NCI-H146 treated with DMSO at 0.1 percent for 48 hours (cell line): Measurements from ENCODE around the gene TXNDC11.

ENCODE experiments used
- DNase-seq: peaks from one replicate; lab custom pipeline; 2025; ENCODE audit not compliant: unreplicated experiment; lab: John Stamatoyannopoulos, UW

Gene TXNDC11

GRCh38 chr16:11722468-11722808 is 20.2 kb downstream of the TXNDC11 start:
- DNase-seq: no peak

DNA sequence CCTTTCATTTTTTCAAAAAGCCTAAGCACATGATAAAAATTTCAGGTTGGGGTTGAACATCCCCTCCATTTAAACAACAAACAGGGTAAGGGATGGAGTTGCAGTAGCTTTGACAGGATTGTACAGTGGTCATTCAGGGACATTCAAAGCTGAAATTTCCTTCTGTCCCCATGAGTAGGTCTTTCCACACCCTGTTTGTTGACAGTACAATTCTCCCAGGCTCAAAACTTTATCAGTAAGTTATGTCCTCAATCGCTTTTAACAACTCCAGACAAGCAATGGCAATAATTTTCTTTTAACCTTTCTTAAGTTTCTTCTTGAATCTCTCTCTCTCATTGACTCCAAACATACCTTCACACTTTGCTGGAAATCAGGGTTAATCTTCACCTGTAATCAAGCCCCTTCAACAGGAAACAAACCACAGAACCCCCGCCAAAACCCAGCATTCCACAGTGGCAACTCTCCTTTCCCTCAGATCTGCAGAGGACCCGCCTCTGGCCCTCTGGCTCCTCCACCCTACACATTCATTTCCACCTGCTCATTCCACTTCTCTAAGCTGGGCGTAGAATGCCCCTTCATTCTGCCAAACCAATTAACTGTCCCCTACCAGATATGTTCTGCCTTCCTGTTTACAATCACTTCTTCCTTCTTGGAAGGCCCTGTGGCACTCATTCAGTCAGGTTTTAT is 20.7 kb downstream of the TXNDC11 start:
- no peak for DNase-seq

GRCh38 chr16:11719762-11720161 is 22.9 kb downstream of the TXNDC11 start:
- no peak for DNase-seq

DNA sequence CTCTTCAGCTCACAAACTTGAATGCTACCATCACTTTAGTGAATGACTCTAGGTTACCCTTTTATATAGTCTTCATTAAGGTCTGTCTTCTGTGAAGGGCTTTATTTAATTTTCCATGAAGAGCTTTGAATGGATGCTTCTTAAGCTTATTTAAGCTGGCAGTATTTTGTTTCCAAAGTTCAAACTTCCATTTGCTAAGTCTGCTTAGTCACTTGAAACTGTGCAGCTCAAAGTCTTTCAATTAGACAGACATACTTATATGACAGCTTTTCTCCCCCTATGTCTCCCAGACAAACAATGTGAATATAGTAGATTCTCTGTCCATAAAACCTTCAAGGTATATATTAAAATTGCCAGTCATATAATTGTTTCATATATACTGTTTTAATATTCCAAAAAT is 23.5 kb downstream of the TXNDC11 start:
- DNase-seq: no peak

DNA sequence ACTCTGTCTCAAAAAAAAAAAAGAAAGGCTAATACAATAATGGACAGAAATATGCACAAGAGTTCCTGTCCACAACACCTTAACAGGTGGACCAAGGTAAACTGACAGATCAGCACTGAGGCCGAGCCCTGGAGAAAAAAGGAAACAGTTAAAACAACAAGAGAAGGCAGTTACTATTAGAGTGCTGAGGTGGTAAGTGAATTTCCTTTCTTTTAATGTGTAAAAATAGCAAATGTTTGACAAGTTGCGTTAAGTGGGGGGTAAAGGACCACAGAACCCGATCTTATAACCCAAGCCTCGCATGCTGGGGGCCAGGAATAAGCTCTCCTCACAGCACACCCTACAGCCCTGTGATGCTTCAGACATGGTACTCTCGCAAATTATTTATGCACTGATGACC is 24.8 kb downstream of the TXNDC11 start:
- no peak for DNase-seq

GRCh38 chr16:11716336-11716735 is 26.3 kb downstream of the TXNDC11 start:
- no peak for DNase-seq

DNA sequence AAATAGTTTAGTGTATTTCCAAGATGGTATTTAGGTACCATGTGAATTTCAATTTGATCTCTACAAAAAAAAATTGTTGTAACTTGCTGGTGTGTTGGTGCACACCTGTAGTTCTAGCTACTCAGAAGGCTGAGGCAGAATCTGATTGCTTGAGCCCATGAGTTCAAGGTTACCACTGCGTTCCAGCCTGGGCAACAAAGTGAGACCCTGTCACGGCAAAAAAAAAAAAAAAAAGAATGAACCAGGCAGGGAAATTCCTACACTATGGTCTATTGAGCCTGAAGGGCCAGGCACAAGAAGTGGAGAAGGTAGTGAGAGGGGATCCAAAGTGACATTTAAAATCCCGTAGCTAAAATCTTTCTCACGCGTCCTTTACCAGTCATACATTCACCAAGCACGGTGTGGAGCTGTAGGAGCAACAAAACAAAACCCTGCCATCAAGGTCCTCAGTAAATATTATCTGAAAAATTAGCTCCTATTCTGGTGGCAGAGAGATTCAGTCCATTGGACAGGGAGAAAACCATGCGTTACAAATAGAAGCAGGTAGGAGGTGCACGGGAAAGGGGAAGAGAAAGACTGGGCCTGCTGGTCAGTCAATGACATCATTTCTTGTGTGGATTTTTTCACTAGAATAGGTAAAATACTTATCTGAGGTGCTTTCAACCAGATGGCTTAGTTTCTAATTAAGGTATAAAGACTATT is 27.3 kb downstream of the TXNDC11 start:
- no peak for DNase-seq

- no peak for DNase-seq
These were observed 30.5 kb downstream of the TXNDC11 start for GRCh38 chr16:11712122-11712521.

DNA sequence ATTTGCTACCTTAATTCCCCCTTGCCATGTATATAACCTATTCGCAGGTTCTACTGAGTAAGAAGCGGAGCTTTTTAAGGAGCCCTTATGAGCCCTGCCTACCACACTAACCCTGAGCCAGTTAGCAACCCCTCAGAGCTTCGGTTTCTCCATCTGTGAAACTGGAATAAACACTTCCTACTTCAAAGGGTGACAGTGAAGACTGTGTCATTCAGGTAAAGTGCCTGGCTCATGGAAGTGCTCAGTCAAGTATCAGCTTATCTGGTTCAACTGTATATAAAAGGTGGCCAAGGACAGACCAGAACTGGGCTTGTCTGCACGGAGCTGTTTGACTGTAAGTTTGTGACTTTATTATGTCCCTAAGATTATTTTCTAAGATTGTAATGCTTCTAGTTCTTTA is 31.0 kb downstream of the TXNDC11 start:
- DNase-seq: no peak

DNA sequence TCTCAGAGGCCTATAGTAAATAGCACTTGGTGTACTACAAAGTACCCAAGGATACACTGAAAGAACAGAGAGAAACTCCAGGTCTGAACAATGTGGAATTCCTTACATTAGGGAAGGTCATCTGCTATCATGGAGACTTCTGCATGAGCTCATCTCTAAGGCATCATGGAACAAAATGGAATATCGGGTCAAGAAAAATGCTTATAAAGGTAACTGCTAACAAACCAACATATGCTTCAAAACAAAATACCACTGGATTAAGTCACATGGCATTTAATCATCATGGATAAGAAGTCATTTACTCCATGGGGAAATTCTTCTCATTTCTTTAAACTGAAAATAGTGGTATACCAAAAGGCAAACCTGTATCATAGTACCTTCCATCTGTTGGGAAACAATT is 34.2 kb downstream of the TXNDC11 start:
- DNase-seq: no peak

DNA sequence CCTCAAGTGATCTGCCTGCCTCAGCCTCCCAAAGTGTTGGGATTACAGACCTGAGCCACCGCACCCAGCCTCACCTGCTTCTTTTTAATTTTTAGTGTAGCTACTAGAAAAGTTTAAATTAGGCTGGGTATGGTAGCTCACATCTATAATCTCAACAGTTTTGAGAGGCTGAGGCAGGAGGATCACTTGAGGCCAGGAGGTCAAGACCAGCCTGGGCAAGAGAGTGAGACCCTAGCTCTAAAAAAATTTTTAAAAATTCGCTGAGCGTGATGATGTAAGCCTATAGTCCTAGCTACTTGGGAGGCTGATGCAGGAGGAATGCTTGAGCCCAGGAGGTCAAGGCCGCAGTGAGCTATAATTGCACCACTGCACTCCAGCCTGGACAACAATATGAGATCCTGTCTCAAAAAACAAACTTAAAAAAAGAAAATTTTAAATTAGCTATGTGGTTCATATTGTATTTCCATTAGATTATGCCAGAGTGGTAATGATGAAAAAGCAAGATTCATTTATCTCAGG is 34.9 kb downstream of the TXNDC11 start:
- DNase-seq: no peak

GRCh38 chr16:11706180-11706742 is 36.4 kb downstream of the TXNDC11 start:
- DNase-seq: no peak

DNA sequence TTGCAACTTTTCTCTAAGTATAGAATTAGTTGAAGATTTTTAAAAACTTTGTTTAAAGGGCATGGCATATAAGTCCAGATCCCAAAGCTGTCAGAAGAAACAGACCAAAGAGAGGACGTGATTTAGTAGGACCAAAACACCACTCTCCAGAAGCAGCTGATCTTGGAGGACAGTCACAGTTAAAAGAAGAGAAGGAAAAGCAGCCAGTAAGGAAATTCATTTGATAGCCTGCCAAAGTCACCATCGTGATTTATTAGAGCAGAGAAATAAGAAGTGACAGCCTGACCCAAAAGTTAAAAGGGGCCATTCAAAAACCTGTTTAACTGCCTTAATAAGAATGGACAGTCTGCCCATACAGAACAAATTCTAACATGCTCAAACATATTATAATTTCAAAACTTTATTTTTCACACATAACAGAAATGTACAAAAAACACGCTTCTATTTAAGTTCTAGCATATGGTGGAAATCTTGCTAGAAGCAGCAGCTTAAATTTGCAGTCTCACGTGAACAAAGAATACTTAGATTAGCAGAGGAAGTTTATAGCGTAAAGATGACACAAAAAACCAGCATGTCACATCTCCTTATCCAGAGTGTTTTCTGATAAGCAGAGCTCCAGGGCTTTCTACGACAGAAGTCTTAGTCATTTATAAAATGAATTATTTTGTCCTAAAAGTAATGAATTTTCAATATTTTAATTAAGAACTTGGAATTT is 37.2 kb downstream of the TXNDC11 start:
- DNase-seq: no peak

GRCh38 chr16:11700264-11701029 is 42.2 kb downstream of the TXNDC11 start:
- DNase-seq: no peak

GRCh38 chr16:11699234-11699894 is 43.3 kb downstream of the TXNDC11 start:
- DNase-seq: no peak

DNA sequence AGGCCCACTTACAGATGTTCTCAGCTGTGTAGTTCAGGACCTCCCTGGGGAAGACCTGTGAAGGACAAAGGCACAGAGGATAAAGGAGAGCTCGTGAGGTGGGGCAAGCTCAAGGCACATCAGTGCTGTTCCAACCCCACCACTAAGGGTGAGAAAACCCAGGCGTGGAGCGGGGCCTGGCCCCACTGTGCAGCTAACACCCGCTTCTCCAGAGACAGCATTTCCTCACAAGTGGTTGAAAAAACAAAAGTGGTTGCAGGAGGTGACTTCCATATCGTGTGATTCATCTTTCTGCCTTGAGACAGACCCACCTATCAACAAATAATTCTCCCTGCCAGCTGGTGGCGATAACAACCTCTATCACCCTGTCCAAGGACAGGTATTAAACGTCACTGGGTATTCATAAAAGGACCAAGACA is 44.4 kb downstream of the TXNDC11 start:
- no peak for DNase-seq

- no peak for DNase-seq
These were observed 45.3 kb downstream of the TXNDC11 start for GRCh38 chr16:11697319-11697718.

GRCh38 chr16:11696266-11697012 is 46.2 kb downstream of the TXNDC11 start:
- no peak for DNase-seq

GRCh38 chr16:11692651-11693050 is 50.0 kb downstream of the TXNDC11 start:
- DNase-seq: no peak

DNA sequence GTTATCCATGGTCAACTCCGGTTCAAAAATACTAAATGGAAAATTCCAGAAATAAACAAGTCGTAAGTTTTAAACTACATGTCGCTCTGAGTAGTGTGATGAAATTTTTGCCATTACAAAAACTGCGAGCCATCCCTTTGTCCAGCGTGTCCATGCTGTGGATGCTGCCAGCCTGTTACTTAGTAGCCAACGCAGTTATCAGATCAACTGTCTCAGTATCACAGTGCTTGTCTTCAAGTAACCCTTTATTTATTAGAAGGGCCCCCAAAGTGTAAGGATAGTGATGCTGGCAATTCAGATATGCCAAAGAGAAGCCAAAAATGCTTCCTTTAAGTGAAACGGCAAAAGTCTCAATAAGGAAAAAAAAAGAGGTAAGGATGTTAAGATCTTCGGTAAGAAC is 50.5 kb downstream of the TXNDC11 start:
- DNase-seq: no peak
